ENCODE data around the gene UACA.

Gene UACA

GRCh38 chr15:70659662-70660061 is 103.7 kb downstream of the UACA start:
- DNase-seq = no peak

GRCh38 chr15:70658641-70659040 is 104.7 kb downstream of the UACA start:
- no peak for DNase-seq

GRCh38 chr15:70653426-70653825 is 109.9 kb downstream of the UACA start:
- DNase-seq = no peak

GRCh38 chr15:70652341-70652740 is 111.0 kb downstream of the UACA start:
- DNase-seq = no peak

GRCh38 chr15:70651303-70651845 is 112.0 kb downstream of the UACA start:
- DNase-seq = no peak

GRCh38 chr15:70650567-70651302 is 112.6 kb downstream of the UACA start:
- no peak for DNase-seq

- DNase-seq = no peak
These were observed 116.0 kb downstream of the UACA start for GRCh38 chr15:70647396-70647795.

GRCh38 chr15:70646169-70646568 is 117.2 kb downstream of the UACA start:
- DNase-seq = no peak

- DNase-seq = peak; percentile 26
These were observed 119.6 kb downstream of the UACA start for GRCh38 chr15:70643783-70644125.

- DNase-seq = no peak
These were observed 120.1 kb downstream of the UACA start for GRCh38 chr15:70643106-70643782.

- DNase-seq = no peak
These were observed 126.7 kb downstream of the UACA start for GRCh38 chr15:70636540-70637165.

- no peak for DNase-seq
These were observed 127.5 kb downstream of the UACA start for GRCh38 chr15:70635895-70636294.

- no peak for DNase-seq
These were observed 129.4 kb downstream of the UACA start for GRCh38 chr15:70633991-70634390.

- no peak for DNase-seq
These were observed 130.1 kb downstream of the UACA start for GRCh38 chr15:70633103-70633831.

- no peak for DNase-seq
These were observed 130.8 kb downstream of the UACA start for GRCh38 chr15:70632491-70633102.

- no peak for DNase-seq
These were observed 131.3 kb downstream of the UACA start for GRCh38 chr15:70632079-70632478.

- DNase-seq = no peak
These were observed 133.6 kb downstream of the UACA start for GRCh38 chr15:70629735-70630273.

GRCh38 chr15:70628549-70628896 is 134.8 kb downstream of the UACA start:
- DNase-seq = no peak

- DNase-seq = no peak
These were observed 135.4 kb downstream of the UACA start for GRCh38 chr15:70627734-70628548.

GRCh38 chr15:70627322-70627721 is 136.0 kb downstream of the UACA start:
- no peak for DNase-seq

- DNase-seq = no peak
These were observed 137.9 kb downstream of the UACA start for GRCh38 chr15:70625438-70625837.

GRCh38 chr15:70625011-70625410 is 138.3 kb downstream of the UACA start:
- no peak for DNase-seq

All from 8988T (cell line).